22Rv1 (cell line): ENCODE measurements around the gene TNFRSF19.

Experiments
- CTCF ChIP-seq: fragments of 450-650 bp; IDR thresholded peaks from 2 replicates; pipeline ENCODE4 v1.5.1; 2017; ENCODE audit warnings: mild to moderate bottlenecking
- ZFX ChIP-seq: fragments of 450-650 bp; IDR thresholded peaks from 2 replicates; pipeline ENCODE4 v1.6.1; 2017; ENCODE audit warnings: antibody characterized with exemption, borderline replicate concordance

GRCh38 chr13:23608138-23608537 lies 37.9 kb downstream of the TNFRSF19 start:
- TF ChIP-seq CTCF: no peak
- TF ChIP-seq ZFX: no peak
